ENCODE data around the gene TSC22D1.

The TSC22D1 gene

GRCh38 chr13:44416744-44417143 lies 159.4 kb downstream of the TSC22D1 start:
- H2AFZ ChIP-seq (ENCODE audit: low read length), result no peak overlapping the region
- TF ChIP-seq EZH2 (optimal IDR thresholded peaks at IDR 0.05; ENCODE audit: low read depth, low read length), result no peak
- TF ChIP-seq EZH2phosphoT487 (IDR thresholded peaks at IDR 0.05; ENCODE audit: low read length), result no peak
- TF ChIP-seq, protein P1, sequence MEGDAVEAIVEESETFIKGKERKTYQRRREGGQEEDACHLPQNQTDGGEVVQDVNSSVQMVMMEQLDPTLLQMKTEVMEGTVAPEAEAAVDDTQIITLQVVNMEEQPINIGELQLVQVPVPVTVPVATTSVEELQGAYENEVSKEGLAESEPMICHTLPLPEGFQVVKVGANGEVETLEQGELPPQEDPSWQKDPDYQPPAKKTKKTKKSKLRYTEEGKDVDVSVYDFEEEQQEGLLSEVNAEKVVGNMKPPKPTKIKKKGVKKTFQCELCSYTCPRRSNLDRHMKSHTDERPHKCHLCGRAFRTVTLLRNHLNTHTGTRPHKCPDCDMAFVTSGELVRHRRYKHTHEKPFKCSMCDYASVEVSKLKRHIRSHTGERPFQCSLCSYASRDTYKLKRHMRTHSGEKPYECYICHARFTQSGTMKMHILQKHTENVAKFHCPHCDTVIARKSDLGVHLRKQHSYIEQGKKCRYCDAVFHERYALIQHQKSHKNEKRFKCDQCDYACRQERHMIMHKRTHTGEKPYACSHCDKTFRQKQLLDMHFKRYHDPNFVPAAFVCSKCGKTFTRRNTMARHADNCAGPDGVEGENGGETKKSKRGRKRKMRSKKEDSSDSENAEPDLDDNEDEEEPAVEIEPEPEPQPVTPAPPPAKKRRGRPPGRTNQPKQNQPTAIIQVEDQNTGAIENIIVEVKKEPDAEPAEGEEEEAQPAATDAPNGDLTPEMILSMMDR (IDR thresholded peaks at IDR 0.05; ENCODE audit: low read length), result no peak
- no peak overlapping the region for H3K4me2 ChIP-seq (ENCODE audit: low read depth, low read length)

GRCh38 chr13:44416301-44416700 lies 159.8 kb downstream of the TSC22D1 start:
- Histone ChIP-seq H4K20me1 (ENCODE audit: insufficient read depth, low read length) (no peaks in the 10 kb centered on the region), H3K4me1 (ENCODE audit: low read length) (no peaks in the 10 kb centered on the region), H3K36me3 (replicated peaks; ENCODE audit: insufficient read depth, low read length) (no peaks in the 10 kb centered on the region), H3F3A (ENCODE audit: insufficient read depth, low read length) (no peaks in the 10 kb centered on the region), H2AFZ (ENCODE audit: low read length) (no peak overlapping the region), H3K4me3 (ENCODE audit: low read length) (no peak overlapping the region), H3K79me2 (ENCODE audit: low read length) (no peaks in the 10 kb centered on the region), H3K27me3 (replicated peaks; ENCODE audit: insufficient read depth, low read length) (no peaks in the 10 kb centered on the region), H3K9me2 (replicated peaks; ENCODE audit: insufficient read depth, low read length) (no peaks in the 10 kb centered on the region), H3K9ac (ENCODE audit: low read length) (no peak overlapping the region), H3K4me2 (ENCODE audit: low read depth, low read length) (no peak overlapping the region), H3K9me3 (replicated peaks; ENCODE audit: insufficient read depth, low read length) (no peaks in the 10 kb centered on the region), H3K27ac (ENCODE audit: low read length) (no peak overlapping the region)
- no peak for DNase-seq
- TF ChIP-seq, protein P1 (IDR thresholded peaks at IDR 0.05; ENCODE audit: low read length), result no peak

More at GRCh38 chr13:44416744-44417143, 159.4 kb downstream of the TSC22D1 start:
- H3K9me3 ChIP-seq (replicated peaks; ENCODE audit: insufficient read depth, low read length), result no peaks in the 10 kb centered on the region
- no peak overlapping the region for H3K9ac ChIP-seq (ENCODE audit: low read length)
- no peak for DNase-seq
- no peak overlapping the region for H3K27ac ChIP-seq (ENCODE audit: low read length)
- no peaks in the 10 kb centered on the region for H3K27me3 ChIP-seq (replicated peaks; ENCODE audit: insufficient read depth, low read length)
- H3F3A ChIP-seq (ENCODE audit: insufficient read depth, low read length), result no peaks in the 10 kb centered on the region
- no peaks in the 10 kb centered on the region for H4K20me1 ChIP-seq (ENCODE audit: insufficient read depth, low read length)
- H3K36me3 ChIP-seq (replicated peaks; ENCODE audit: insufficient read depth, low read length), result no peaks in the 10 kb centered on the region
- no peak overlapping the region for H3K4me3 ChIP-seq (ENCODE audit: low read length)
- no peaks in the 10 kb centered on the region for H3K9me2 ChIP-seq (replicated peaks; ENCODE audit: insufficient read depth, low read length)
- no peaks in the 10 kb centered on the region for H3K79me2 ChIP-seq (ENCODE audit: low read length)
- no peaks in the 10 kb centered on the region for H3K4me1 ChIP-seq (ENCODE audit: low read length)

- no peaks in the 10 kb centered on the region for H3K27me3 ChIP-seq (replicated peaks; ENCODE audit: insufficient read depth, low read length)
- H3F3A ChIP-seq (ENCODE audit: insufficient read depth, low read length), result no peaks in the 10 kb centered on the region
- no peak for DNase-seq
- H3K4me3 ChIP-seq (ENCODE audit: low read length), result no peak overlapping the region
- no peak overlapping the region for H3K27ac ChIP-seq (ENCODE audit: low read length)
- H3K9me2 ChIP-seq (replicated peaks; ENCODE audit: insufficient read depth, low read length), result no peaks in the 10 kb centered on the region
- H4K20me1 ChIP-seq (ENCODE audit: insufficient read depth, low read length), result no peaks in the 10 kb centered on the region
- H3K4me1 ChIP-seq (ENCODE audit: low read length), result no peaks in the 10 kb centered on the region
- no peak for TF ChIP-seq EZH2phosphoT487 (IDR thresholded peaks at IDR 0.05; ENCODE audit: low read length)
- H3K79me2 ChIP-seq (ENCODE audit: low read length), result no peaks in the 10 kb centered on the region
- no peaks in the 10 kb centered on the region for H3K36me3 ChIP-seq (replicated peaks; ENCODE audit: insufficient read depth, low read length)
- H3K9me3 ChIP-seq (replicated peaks; ENCODE audit: insufficient read depth, low read length), result no peaks in the 10 kb centered on the region
- H3K4me2 ChIP-seq (ENCODE audit: low read depth, low read length), result no peak overlapping the region
- H3K9ac ChIP-seq (ENCODE audit: low read length), result no peak overlapping the region
- no peak overlapping the region for H2AFZ ChIP-seq (ENCODE audit: low read length)
These were observed 160.3 kb downstream of the TSC22D1 start for GRCh38 chr13:44415815-44416214.

DNA sequence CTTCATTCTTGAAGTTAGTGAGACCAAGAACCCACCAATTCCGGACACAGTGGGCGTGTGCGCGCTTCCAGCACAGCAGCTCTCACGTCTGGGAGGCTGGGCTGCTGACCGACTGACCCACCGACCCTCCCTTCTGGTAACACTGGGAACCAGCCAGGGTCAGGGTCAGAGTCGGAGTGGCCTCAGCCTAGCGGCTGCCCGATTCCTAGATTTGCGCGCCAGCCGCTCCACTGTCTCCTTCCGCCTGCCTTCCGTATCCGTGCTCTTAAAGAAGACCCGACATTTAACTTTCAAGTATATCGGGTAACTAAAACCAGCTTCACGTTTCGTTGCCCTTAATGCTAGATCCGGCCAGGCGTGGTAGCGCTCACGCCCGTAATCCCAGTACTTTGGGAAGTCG lies 161.4 kb downstream of the TSC22D1 start:
- Histone ChIP-seq H3F3A (ENCODE audit: insufficient read depth, low read length) (no peaks in the 10 kb centered on the region), H3K4me2 (ENCODE audit: low read depth, low read length) (no peak overlapping the region), H2AFZ (ENCODE audit: low read length) (no peak overlapping the region), H3K9me3 (replicated peaks; ENCODE audit: insufficient read depth, low read length) (no peaks in the 10 kb centered on the region), H3K4me1 (ENCODE audit: low read length) (no peaks in the 10 kb centered on the region), H3K36me3 (replicated peaks; ENCODE audit: insufficient read depth, low read length) (no peaks in the 10 kb centered on the region), H3K9ac (ENCODE audit: low read length) (no peak overlapping the region), H3K79me2 (ENCODE audit: low read length) (no peaks in the 10 kb centered on the region), H3K9me2 (replicated peaks; ENCODE audit: insufficient read depth, low read length) (no peaks in the 10 kb centered on the region), H4K20me1 (ENCODE audit: insufficient read depth, low read length) (no peaks in the 10 kb centered on the region), H3K4me3 (ENCODE audit: low read length) (no peak overlapping the region), H3K27me3 (replicated peaks; ENCODE audit: insufficient read depth, low read length) (no peaks in the 10 kb centered on the region), H3K27ac (ENCODE audit: low read length) (no peak overlapping the region)
- no peak for TF ChIP-seq EZH2phosphoT487 (IDR thresholded peaks at IDR 0.05; ENCODE audit: low read length)
- no peak for TF ChIP-seq EZH2 (optimal IDR thresholded peaks at IDR 0.05; ENCODE audit: low read depth, low read length)
- TF ChIP-seq, protein P1 (IDR thresholded peaks at IDR 0.05; ENCODE audit: low read length), result no peak
- no peak for DNase-seq

Data from MM.1S (cell line).